AG04450 (cell line): Measurements from ENCODE around the gene C2orf92. TPM values are rescaled to one million over a fixed set of nuclear protein-coding genes. Genes with fewer than 3 reads are reported as not detected.
A peak's percentile ranks its signal among the peaks of the same experiment; 100 is the strongest.

Source experiments
- CTCF ChIA-PET: fragments of 300-600, 350-600 bp; formaldehyde crosslinking; extraction: SDS; loops from one replicate; lab custom pipeline; 2022; ENCODE audit warnings: antibody characterized with exemption, inconsistent platforms; lab: Charles Lee
- POLR2A ChIA-PET: fragments of 350-600 bp; formaldehyde crosslinking; extraction: SDS; loops from one replicate; lab custom pipeline; 2021; ENCODE audit warnings: antibody characterized with exemption, inconsistent platforms; lab: Yijun Ruan, JAX
- DNase-seq: peaks from one replicate; pipeline ENCODE4 v3.0.0-alpha.2; 2011; ENCODE audit warnings: low read depth, low spot score
- H3K27ac ChIP-seq: one replicate; pipeline ENCODE4 v1.5.1; 2012; ENCODE audit warnings: low read depth, low read length, control low read depth
- H3K27me3 ChIP-seq: one replicate; pipeline ENCODE4 v1.6.0; 2012; ENCODE audit warnings: low read length; ENCODE audit not compliant: control insufficient read depth, insufficient read depth
- H3K4me3 ChIP-seq: 2 replicates; pipeline ENCODE4 v1.5.1; 2011; ENCODE audit warnings: mild to moderate bottlenecking, low read depth, low read length, control low read depth
- H3K9me3 ChIP-seq: 2 replicates; pipeline ENCODE4 v1.5.1; 2012; ENCODE audit warnings: low read length; ENCODE audit not compliant: control insufficient read depth, insufficient read depth
- polyA plus RNA-seq: library from polyadenylated mRNA; depleted of rRNA; stranded (reverse); fragments of >200 nt; gene quantifications from 2 replicates; pipeline ENCODE4 v1.2.3, GENCODE V29; 2011
- TF ChIP-seq, protein P1 (sequence below): IDR thresholded peaks from 2 replicates; pipeline ENCODE4 v1.5.1; 2011; ENCODE audit warnings: low read depth, low read length, control low read depth, inconsistent platforms

The C2orf92 gene
- polyA plus RNA-seq, 1 experiment, result 1.5 TPM

DNA sequence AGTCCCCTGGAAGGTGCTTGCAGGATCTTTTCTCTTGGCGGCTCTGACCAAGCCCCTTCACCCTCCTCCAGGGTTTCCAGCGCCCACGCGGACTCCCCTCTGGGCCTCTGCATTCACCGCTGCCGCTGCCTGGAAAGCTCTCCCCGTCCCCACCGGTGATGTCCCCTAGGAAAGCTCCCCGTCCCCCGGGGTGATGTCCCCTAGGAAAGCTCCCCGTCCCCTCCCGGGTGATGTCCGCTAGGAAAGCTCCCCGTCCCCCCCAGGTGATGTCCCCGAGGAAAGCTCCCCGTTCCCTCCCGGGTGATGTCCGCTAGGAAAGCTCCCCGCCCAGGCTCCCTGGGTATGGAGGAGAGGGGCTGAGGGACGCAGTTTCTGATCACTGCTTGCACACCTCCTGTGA is 71.7 kb downstream of the C2orf92 start:
- Histone ChIP-seq H3K27ac (no peak overlapping the region), H3K4me3 (no peak overlapping the region), H3K9me3 (peaks cover 12% of the 10 kb centered on the region; the same call in 1 of the 2 replicates), H3K27me3 (peaks cover under 1% of the 10 kb centered on the region)
- no peak for DNase-seq
- ChIA-PET POLR2A (no interaction called here), CTCF (interaction anchor here (1.0 to 2.3 kb wide), 10 partner anchors 11 to 593 kb away, joined by 3 to 15 read pairs (median 6); no protein-coding TSS in a partner anchor)
- TF ChIP-seq, protein P1, sequence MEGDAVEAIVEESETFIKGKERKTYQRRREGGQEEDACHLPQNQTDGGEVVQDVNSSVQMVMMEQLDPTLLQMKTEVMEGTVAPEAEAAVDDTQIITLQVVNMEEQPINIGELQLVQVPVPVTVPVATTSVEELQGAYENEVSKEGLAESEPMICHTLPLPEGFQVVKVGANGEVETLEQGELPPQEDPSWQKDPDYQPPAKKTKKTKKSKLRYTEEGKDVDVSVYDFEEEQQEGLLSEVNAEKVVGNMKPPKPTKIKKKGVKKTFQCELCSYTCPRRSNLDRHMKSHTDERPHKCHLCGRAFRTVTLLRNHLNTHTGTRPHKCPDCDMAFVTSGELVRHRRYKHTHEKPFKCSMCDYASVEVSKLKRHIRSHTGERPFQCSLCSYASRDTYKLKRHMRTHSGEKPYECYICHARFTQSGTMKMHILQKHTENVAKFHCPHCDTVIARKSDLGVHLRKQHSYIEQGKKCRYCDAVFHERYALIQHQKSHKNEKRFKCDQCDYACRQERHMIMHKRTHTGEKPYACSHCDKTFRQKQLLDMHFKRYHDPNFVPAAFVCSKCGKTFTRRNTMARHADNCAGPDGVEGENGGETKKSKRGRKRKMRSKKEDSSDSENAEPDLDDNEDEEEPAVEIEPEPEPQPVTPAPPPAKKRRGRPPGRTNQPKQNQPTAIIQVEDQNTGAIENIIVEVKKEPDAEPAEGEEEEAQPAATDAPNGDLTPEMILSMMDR, result no peak

DNA sequence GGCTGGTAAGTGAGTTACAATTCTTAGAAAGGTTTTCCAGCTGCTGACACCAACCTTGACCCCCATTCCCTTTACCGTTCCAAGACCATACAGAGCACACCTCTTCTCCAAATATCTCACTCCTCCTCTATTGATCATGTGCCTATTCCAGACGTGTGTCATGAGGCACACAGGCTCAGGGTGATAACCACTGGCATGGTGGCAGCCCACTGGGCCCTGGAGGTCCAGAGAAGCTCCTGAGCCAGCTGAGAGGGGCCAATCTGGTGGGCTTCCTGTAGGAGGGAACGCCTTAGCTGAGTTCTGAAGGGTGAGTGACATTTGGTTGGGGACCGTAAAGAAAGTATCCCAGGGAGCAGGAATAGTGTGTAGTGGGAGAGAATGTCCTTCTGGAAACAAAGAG is 72.2 kb downstream of the C2orf92 start:
- TF ChIP-seq, protein P1, result no peak
- POLR2A ChIA-PET, result no interaction called here
- Histone ChIP-seq H3K27ac (no peak overlapping the region), H3K4me3 (no peak overlapping the region), H3K9me3 (peaks cover 12% of the 10 kb centered on the region; the same call in 1 of the 2 replicates), H3K27me3 (no peaks in the 10 kb centered on the region)
- no peak for DNase-seq
- CTCF ChIA-PET, result interaction anchor here (1.0 to 2.3 kb wide), 6 partner anchors 12 to 592 kb away, joined by 4 to 15 read pairs (median 9); no protein-coding TSS in a partner anchor

DNA sequence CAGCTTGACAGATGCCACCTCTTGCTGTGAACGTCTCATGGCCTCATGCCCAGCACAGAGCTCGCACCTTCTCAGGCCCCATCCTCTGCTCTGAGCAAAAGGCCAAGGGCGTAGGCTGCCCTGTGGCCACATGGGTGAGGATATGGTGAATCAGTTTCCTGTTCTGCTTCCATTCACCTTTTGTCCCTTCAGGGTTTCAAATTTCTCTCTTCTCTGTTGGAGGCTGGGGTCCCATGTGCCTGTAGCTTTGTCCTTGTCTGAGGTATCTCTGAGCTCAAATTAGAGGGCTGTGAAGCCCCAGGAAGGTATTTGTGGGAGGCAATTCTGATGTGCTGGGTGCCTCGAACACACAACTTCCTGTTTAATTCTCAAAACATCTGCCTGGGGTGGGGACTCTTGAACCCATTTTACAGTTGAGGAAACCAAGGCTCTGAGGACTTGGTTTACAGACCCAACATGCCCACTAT is 72.9 kb downstream of the C2orf92 start:
- Histone ChIP-seq H3K27me3 (no peaks in the 10 kb centered on the region), H3K9me3 (peaks cover 12% of the 10 kb centered on the region; the same call in 1 of the 2 replicates), H3K27ac (no peak overlapping the region), H3K4me3 (no peak overlapping the region)
- POLR2A ChIA-PET, result no interaction called here
- DNase-seq, result no peak
- TF ChIP-seq, protein P1, result no peak
- CTCF ChIA-PET, result interaction anchor here (1.2 kb wide), 1 partner anchor 43 kb away, joined by 5 read pairs; no protein-coding TSS in a partner anchor

DNA sequence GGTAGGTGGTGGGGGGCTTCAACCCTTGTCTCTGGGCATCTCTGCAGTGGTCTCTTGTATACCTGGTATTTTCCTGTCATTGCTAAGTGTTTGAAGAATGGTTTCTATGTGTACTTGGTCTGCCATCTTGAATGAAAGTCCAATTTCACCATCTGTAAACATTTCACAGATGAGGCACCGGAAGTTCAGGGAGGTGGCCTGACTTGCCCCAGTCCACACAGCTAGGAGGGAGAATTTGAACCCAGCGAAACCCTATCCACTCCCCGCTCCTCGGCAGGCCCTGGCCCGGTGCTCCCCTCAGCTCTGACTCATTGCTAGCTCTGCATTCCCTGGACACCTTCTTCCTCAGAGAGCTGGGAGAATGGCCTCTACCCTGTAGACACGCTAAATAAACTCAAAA is 74.4 kb downstream of the C2orf92 start:
- H3K27ac ChIP-seq, result no peak overlapping the region
- no peaks in the 10 kb centered on the region for H3K27me3 ChIP-seq
- POLR2A ChIA-PET, result interaction anchor here (1.0 kb wide), 1 partner anchor 17 kb away, joined by 3 read pairs; no protein-coding TSS in a partner anchor
- TF ChIP-seq, protein P1, result no peak
- H3K4me3 ChIP-seq, result no peak overlapping the region
- CTCF ChIA-PET, result interaction anchor here (0.6 kb wide), 1 partner anchor 44 kb away, joined by 3 read pairs; no protein-coding TSS in a partner anchor
- no peak for DNase-seq
- peaks cover 9% of the 10 kb centered on the region; the same call in 1 of the 2 replicates for H3K9me3 ChIP-seq

DNA sequence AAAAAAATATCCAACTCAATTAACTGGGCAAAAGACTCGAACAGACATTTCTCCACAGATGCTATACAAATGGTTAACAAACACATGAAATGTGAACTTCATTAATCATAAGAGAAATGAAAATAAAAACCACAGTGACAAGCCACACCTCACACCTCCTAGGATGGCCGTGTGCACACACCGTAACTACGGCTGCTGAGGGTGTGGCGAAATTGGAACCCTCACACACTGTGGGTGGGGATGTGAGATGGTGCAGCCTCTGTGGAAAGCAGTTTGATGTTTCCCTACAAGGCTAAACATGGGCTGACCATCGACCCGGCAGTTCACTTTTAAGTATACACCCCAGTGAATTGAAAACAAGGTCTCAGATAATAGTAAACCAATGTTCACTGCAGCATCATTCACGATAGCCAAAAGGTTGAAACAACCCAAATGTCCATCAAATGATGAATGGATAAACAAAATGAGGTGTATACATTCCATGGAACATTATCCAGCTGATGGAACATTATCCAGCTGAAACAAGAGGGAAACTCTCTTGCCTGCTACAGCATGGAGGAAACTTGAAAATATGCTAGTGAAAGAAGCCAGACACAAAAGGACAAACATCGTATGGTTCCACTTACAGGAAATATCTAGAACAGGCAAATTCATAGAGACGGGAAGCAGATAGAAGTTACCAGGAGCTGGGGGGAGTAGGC is 76.1 kb downstream of the C2orf92 start:
- TF ChIP-seq, protein P1, result no peak

More for the DNA sequence above, 76.1 kb downstream of the C2orf92 start:
- Histone ChIP-seq H3K9me3 (peaks cover 9% of the 10 kb centered on the region; the same call in 1 of the 2 replicates), H3K4me3 (no peak overlapping the region), H3K27ac (no peak overlapping the region), H3K27me3 (no peaks in the 10 kb centered on the region)
- ChIA-PET POLR2A (interaction anchor here (0.8 kb wide), 1 partner anchor 18 kb away, joined by 5 read pairs; no protein-coding TSS in a partner anchor), CTCF (interaction anchor here (1.3 kb wide), 1 partner anchor 45 kb away, joined by 10 read pairs; no protein-coding TSS in a partner anchor)
- DNase-seq, result peak; percentile 46
